WTC11 (cell line): ENCODE results near the gene IFT27. TPM values are rescaled to one million over a fixed set of nuclear protein-coding genes. Genes with fewer than 3 reads are reported as not detected.

Experiments
- ATAC-seq: fragments of 200-7000 bp; cut with Tn5 transposase; 2 replicates; pipeline ENCODE4 v1.10.0; 2021; ENCODE audit warnings: mild to moderate bottlenecking, moderate library complexity
- CTCF ChIA-PET: fragments of 300-600 bp; sonication (Branson Sonifier 250); formaldehyde crosslinking; loops from one replicate; lab custom pipeline; 2021; ENCODE audit warnings: antibody characterized with exemption; lab: Charles Lee
- POLR2A ChIA-PET: fragments of 350-600 bp; sonication (Branson Sonifier 250); formaldehyde crosslinking; loops from one replicate; lab custom pipeline; 2021; ENCODE audit warnings: antibody characterized with exemption; lab: Charles Lee
- DNase-seq: peaks from one replicate; pipeline ENCODE4 v3.0.0; 2021; ENCODE audit warnings: low spot score
- H3K27ac Mint-ChIP-seq: 2 replicates; pipeline ENCODE4 v1.8.0; 2021; ENCODE audit warnings: mixed read lengths
- H3K27me3 Mint-ChIP-seq: 2 replicates; pipeline ENCODE4 v1.8.0; 2021; ENCODE audit warnings: low read depth, mild to moderate bottlenecking, moderate library complexity, mixed read lengths
- H3K36me3 Mint-ChIP-seq: 2 replicates; pipeline ENCODE4 v1.8.0; 2021; ENCODE audit warnings: mixed read lengths
- H3K4me1 Mint-ChIP-seq: 2 replicates; pipeline ENCODE4 v1.8.0; 2022; ENCODE audit warnings: mixed read lengths
- H3K4me3 Mint-ChIP-seq: 2 replicates; pipeline ENCODE4 v1.8.0; 2021; ENCODE audit warnings: mild to moderate bottlenecking, moderate library complexity, mixed read lengths
- H3K9me3 Mint-ChIP-seq: 2 replicates; pipeline ENCODE4 v1.8.0; 2021; ENCODE audit warnings: mixed read lengths
- CREM ChIP-seq: sonication (generic); formaldehyde crosslinking; IDR thresholded peaks from 2 replicates; pipeline ENCODE4 v1.8.1; 2022; ENCODE audit warnings: mild to moderate bottlenecking, missing genetic modification reagents, moderate library complexity
- MYBL2 ChIP-seq: sonication (generic); formaldehyde crosslinking; IDR thresholded peaks from 2 replicates; pipeline ENCODE4 v1.8.1; 2023; ENCODE audit warnings: mild to moderate bottlenecking, moderate library complexity, missing genetic modification reagents
- NFE2L1 ChIP-seq: sonication (generic); formaldehyde crosslinking; IDR thresholded peaks from 2 replicates; pipeline ENCODE4 v1.8.1; 2023; ENCODE audit warnings: missing genetic modification reagents
- NFYB ChIP-seq: sonication (generic); formaldehyde crosslinking; conservative IDR thresholded peaks from 2 replicates; pipeline ENCODE4 v1.8.0; 2022; ENCODE audit warnings: low read depth, missing genetic modification reagents
- NR2C2 ChIP-seq: sonication (generic); formaldehyde crosslinking; IDR thresholded peaks from 2 replicates; pipeline ENCODE4 v1.8.0; 2022; ENCODE audit warnings: mild to moderate bottlenecking, missing genetic modification reagents
- PRRX2 ChIP-seq: fragments of 250-450 bp; sonication (Bioruptor Pico); IDR thresholded peaks from 2 replicates; pipeline ENCODE4 v1.8.0; 2021; ENCODE audit warnings: mild to moderate bottlenecking
- RORB ChIP-seq: fragments of 250-450 bp; sonication (Bioruptor Pico); IDR thresholded peaks from 2 replicates; pipeline ENCODE4 v1.9.0; 2021; ENCODE audit warnings: mild to moderate bottlenecking
- SMAD3 ChIP-seq: sonication (generic); formaldehyde crosslinking; IDR thresholded peaks from 2 replicates; pipeline ENCODE4 v1.8.0; 2022; ENCODE audit warnings: missing genetic modification reagents, mild to moderate bottlenecking, borderline replicate concordance
- ZBTB43 ChIP-seq: sonication (generic); formaldehyde crosslinking; IDR thresholded peaks from 2 replicates; pipeline ENCODE4 v1.8.1; 2023; ENCODE audit warnings: mild to moderate bottlenecking, missing genetic modification reagents
- ZNF317 ChIP-seq: sonication (generic); formaldehyde crosslinking; IDR thresholded peaks from 2 replicates; pipeline ENCODE4 v1.8.1; 2023; ENCODE audit warnings: low read depth, mild to moderate bottlenecking, moderate library complexity, missing genetic modification reagents, borderline replicate concordance
- ZNF425 ChIP-seq: fragments of 250-450 bp; sonication (Bioruptor Pico); conservative IDR thresholded peaks from 2 replicates; pipeline ENCODE4 v1.9.0; 2021; ENCODE audit warnings: mild to moderate bottlenecking
- total RNA-seq: library from RNA; stranded (reverse); gene quantifications from 3 replicates; pipeline ENCODE4 v1.2.3, GENCODE V29; 2021
- TF ChIP-seq, protein P1 (sequence below): sonication (generic); formaldehyde crosslinking; IDR thresholded peaks from 2 replicates; pipeline ENCODE4 v1.8.1; 2023; ENCODE audit warnings: mild to moderate bottlenecking, missing genetic modification reagents, moderate library complexity
- TF ChIP-seq, protein P2 (sequence below): sonication (generic); formaldehyde crosslinking; IDR thresholded peaks from 2 replicates; pipeline ENCODE4 v1.8.0; 2022; ENCODE audit warnings: mild to moderate bottlenecking, missing genetic modification reagents
- TF ChIP-seq, protein P3 (sequence below): fragments of 250-450 bp; sonication (Bioruptor Pico); IDR thresholded peaks from 2 replicates; pipeline ENCODE4 v1.9.0; 2021; ENCODE audit warnings: mild to moderate bottlenecking
- TF ChIP-seq, protein P4 (sequence below): sonication (generic); formaldehyde crosslinking; IDR thresholded peaks from 2 replicates; pipeline ENCODE4 v1.8.1; 2023; ENCODE audit warnings: mild to moderate bottlenecking, missing genetic modification reagents, moderate library complexity
- TF ChIP-seq, protein P5 (sequence below): sonication (generic); formaldehyde crosslinking; IDR thresholded peaks from 2 replicates; pipeline ENCODE4 v1.8.0; 2022; ENCODE audit warnings: mild to moderate bottlenecking, missing genetic modification reagents
- TF ChIP-seq, protein P6 (sequence below): sonication (generic); formaldehyde crosslinking; IDR thresholded peaks from 2 replicates; pipeline ENCODE4 v1.8.1; 2023; ENCODE audit warnings: mild to moderate bottlenecking, missing genetic modification reagents

The IFT27 gene
- total RNA-seq, 1 experiment from 2014 or later: 47.9 TPM

- TF ChIP-seq ZNF425 (CRISPR knock-in tag): no peak
- TF ChIP-seq, protein P1, sequence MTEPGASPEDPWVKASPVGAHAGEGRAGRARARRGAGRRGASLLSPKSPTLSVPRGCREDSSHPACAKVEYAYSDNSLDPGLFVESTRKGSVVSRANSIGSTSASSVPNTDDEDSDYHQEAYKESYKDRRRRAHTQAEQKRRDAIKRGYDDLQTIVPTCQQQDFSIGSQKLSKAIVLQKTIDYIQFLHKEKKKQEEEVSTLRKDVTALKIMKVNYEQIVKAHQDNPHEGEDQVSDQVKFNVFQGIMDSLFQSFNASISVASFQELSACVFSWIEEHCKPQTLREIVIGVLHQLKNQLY (CRISPR knock-in tag): no peak
- TF ChIP-seq ZNF317 (CRISPR knock-in tag): no peak
- no peak for TF ChIP-seq ZBTB43
- TF ChIP-seq, protein P2, sequence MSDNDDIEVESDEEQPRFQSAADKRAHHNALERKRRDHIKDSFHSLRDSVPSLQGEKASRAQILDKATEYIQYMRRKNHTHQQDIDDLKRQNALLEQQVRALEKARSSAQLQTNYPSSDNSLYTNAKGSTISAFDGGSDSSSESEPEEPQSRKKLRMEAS (CRISPR knock-in tag): no peak
- TF ChIP-seq, protein P3, sequence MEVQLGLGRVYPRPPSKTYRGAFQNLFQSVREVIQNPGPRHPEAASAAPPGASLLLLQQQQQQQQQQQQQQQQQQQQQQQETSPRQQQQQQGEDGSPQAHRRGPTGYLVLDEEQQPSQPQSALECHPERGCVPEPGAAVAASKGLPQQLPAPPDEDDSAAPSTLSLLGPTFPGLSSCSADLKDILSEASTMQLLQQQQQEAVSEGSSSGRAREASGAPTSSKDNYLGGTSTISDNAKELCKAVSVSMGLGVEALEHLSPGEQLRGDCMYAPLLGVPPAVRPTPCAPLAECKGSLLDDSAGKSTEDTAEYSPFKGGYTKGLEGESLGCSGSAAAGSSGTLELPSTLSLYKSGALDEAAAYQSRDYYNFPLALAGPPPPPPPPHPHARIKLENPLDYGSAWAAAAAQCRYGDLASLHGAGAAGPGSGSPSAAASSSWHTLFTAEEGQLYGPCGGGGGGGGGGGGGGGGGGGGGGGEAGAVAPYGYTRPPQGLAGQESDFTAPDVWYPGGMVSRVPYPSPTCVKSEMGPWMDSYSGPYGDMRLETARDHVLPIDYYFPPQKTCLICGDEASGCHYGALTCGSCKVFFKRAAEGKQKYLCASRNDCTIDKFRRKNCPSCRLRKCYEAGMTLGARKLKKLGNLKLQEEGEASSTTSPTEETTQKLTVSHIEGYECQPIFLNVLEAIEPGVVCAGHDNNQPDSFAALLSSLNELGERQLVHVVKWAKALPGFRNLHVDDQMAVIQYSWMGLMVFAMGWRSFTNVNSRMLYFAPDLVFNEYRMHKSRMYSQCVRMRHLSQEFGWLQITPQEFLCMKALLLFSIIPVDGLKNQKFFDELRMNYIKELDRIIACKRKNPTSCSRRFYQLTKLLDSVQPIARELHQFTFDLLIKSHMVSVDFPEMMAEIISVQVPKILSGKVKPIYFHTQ: no peak
- TF ChIP-seq RORB (CRISPR knock-in tag): no peak
- TF ChIP-seq SMAD3 (CRISPR knock-in tag): no peak
- TF ChIP-seq, all 79 proteins: peak for 0
These were observed 34.0 kb downstream of the IFT27 start (continued) for GRCh38 chr22:36741968-36742367.

DNA sequence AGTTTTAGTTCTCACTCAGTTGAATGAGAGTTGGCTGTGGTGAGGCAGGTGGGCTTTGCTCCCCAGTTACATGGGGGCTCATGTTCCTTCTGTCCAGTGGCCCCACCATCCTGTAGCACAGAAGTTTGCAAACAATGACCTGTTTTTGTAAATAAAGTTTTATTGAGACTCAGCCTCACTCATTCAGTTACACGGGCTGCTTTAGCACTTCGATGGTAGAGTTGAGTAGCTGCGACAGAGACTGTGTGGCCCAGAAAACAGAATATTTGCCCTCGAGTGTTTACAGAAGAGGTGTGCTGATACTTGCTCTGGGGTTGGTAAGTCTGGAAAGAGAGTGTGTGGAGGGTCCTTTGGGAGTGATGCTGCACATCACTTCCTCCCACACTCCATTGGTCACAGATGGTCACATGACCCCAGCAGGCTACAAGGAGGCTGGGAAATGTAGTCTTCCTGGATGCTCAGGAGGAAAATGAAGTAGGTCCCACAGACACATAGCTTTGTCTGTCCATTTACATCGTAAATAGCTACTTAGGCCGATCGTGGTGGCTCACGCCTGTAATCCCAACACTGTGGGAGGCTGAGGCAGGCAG is 34.6 kb downstream of the IFT27 start:
- TF ChIP-seq NR2C2 (CRISPR knock-in tag): no peak
- no peak for TF ChIP-seq MYBL2 (CRISPR knock-in tag)
- TF ChIP-seq CREM (CRISPR knock-in tag): no peak
- TF ChIP-seq, protein P4, sequence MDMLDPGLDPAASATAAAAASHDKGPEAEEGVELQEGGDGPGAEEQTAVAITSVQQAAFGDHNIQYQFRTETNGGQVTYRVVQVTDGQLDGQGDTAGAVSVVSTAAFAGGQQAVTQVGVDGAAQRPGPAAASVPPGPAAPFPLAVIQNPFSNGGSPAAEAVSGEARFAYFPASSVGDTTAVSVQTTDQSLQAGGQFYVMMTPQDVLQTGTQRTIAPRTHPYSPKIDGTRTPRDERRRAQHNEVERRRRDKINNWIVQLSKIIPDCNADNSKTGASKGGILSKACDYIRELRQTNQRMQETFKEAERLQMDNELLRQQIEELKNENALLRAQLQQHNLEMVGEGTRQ (CRISPR knock-in tag): peak; percentile 95
- peak; percentile 88 for TF ChIP-seq NFYB (CRISPR knock-in tag)
- TF ChIP-seq, protein P5, sequence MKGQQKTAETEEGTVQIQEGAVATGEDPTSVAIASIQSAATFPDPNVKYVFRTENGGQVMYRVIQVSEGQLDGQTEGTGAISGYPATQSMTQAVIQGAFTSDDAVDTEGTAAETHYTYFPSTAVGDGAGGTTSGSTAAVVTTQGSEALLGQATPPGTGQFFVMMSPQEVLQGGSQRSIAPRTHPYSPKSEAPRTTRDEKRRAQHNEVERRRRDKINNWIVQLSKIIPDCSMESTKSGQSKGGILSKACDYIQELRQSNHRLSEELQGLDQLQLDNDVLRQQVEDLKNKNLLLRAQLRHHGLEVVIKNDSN (CRISPR knock-in tag): peak; percentile 93
- TF ChIP-seq PRRX2 (CRISPR knock-in tag): no peak
- TF ChIP-seq, protein P6, sequence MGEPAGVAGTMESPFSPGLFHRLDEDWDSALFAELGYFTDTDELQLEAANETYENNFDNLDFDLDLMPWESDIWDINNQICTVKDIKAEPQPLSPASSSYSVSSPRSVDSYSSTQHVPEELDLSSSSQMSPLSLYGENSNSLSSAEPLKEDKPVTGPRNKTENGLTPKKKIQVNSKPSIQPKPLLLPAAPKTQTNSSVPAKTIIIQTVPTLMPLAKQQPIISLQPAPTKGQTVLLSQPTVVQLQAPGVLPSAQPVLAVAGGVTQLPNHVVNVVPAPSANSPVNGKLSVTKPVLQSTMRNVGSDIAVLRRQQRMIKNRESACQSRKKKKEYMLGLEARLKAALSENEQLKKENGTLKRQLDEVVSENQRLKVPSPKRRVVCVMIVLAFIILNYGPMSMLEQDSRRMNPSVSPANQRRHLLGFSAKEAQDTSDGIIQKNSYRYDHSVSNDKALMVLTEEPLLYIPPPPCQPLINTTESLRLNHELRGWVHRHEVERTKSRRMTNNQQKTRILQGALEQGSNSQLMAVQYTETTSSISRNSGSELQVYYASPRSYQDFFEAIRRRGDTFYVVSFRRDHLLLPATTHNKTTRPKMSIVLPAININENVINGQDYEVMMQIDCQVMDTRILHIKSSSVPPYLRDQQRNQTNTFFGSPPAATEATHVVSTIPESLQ (CRISPR knock-in tag): no peak
- TF ChIP-seq NFE2L1 (CRISPR knock-in tag): no peak
- no peak for TF ChIP-seq ZNF317 (CRISPR knock-in tag)
- Mint-ChIP-seq H3K27ac (no peak overlapping the region), H3K9me3 (peaks cover 22% of the 10 kb centered on the region), H3K27me3 (peaks cover 29% of the 10 kb centered on the region), H3K4me3 (no peak overlapping the region), H3K36me3 (peaks cover 3% of the 10 kb centered on the region; the same call in 1 of the 2 replicates), H3K4me1 (no peaks in the 10 kb centered on the region)
- DNase-seq (no peak), ATAC-seq (peak; percentile 86)
- CTCF ChIA-PET: interaction anchor here (0.8 to 2.5 kb wide), 3 partner anchors 16 to 236 kb away, joined by 3 to 10 read pairs (median 7); no protein-coding TSS in a partner anchor
- POLR2A ChIA-PET: no interaction called here
